ENCODE measurements around the gene TCP11L1. TPM values are rescaled to one million over a fixed set of nuclear protein-coding genes. Genes with fewer than 3 reads are reported as not detected.
"Not testable (repeated sequence)": the region's sequence is repeated elsewhere in the genome, so short reads cannot be mapped to it uniquely, and the experiment has no call there.

Gene TCP11L1
- total and polyA plus RNA-seq, 11 donors = 3.1 to 13.9 (median 8.0) TPM

DNA sequence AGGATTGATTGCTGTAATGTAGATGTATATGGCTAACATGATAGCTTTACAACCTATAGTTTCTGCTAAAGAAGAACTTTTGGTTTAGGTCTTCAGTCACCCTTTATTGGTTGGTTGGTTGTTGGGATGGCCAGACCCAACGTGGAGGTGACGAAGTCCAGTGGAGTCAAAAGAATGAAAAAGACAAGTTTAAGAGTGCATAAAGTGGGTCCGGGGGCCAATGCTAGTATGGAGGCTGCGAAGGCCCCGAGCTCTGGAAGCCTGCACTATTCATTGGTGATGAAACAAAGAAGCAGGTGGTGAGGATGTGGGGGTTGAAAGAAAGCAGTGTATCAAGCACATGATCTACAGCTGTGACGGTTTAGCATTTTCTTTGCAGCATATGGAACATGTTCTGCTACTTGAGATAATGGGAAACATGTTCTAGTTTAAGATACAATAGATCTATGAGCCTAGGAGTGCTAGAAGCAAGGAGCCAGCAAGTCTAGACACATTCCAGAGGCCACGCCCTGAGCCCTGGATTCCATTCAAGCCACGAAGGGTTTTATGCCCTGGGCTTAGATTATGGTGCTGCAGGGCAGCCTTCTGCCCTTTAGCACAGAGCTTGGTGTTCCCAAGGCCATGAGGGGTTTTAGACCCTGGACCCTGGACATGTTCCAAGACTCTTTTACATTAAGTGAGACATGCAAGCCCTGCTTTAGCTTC lies 6.3 kb downstream of the TCP11L1 start:
- DNase-seq = no peak
- peaks cover 0 to 53% (median 29%) of the 10 kb centered on the region in 9 donors for H3K36me3 ChIP-seq

DNA sequence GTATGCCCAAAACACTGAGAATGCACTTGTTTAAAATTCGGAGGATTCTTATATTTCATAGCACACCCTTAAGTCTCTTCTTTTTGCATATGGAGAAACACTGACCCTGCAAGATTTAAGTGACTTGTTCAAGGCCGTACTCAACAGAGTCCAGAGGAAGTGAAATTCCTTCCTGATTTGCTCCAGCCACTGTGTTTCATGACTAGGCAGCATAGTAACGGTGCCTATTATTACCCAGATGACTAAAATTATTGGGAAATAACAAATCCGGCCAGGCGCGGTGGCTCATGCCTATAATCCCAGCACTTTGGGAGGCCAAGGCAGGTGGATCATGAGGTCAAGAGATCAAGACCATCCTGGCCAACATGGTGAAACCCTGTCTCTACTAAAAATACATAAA lies 9.3 kb downstream of the TCP11L1 start:
- H3K36me3 ChIP-seq = peaks cover 0 to 57% (median 30%) of the 10 kb centered on the region in 9 donors
- DNase-seq; H3K9me3 ChIP-seq; H3K27me3 ChIP-seq; intact Hi-C loops (cut with DNase I); H3K4me3 ChIP-seq: not testable (repeated sequence)
- H3K27ac ChIP-seq = peak overlapping the region in 1 of 12 donors; percentile 42
- H3K4me1 ChIP-seq = peaks cover 0 to 15% (median 0%) of the 10 kb centered on the region in 12 donors
- peak in 3 of 4 donors; percentile 47 to 85 (median 78) for ATAC-seq
- WGBS, 4 donors = 75 to 84% (median 80%) methylated on average over 6 of the region's 6 CpGs

More for the DNA sequence above, 6.3 kb downstream of the TCP11L1 start:
- intact Hi-C loops (cut with DNase I) = no loop called here
- TF ChIP-seq POLR2A (IDR thresholded peaks at IDR 0.05) = no peak
- TF ChIP-seq, protein P1, sequence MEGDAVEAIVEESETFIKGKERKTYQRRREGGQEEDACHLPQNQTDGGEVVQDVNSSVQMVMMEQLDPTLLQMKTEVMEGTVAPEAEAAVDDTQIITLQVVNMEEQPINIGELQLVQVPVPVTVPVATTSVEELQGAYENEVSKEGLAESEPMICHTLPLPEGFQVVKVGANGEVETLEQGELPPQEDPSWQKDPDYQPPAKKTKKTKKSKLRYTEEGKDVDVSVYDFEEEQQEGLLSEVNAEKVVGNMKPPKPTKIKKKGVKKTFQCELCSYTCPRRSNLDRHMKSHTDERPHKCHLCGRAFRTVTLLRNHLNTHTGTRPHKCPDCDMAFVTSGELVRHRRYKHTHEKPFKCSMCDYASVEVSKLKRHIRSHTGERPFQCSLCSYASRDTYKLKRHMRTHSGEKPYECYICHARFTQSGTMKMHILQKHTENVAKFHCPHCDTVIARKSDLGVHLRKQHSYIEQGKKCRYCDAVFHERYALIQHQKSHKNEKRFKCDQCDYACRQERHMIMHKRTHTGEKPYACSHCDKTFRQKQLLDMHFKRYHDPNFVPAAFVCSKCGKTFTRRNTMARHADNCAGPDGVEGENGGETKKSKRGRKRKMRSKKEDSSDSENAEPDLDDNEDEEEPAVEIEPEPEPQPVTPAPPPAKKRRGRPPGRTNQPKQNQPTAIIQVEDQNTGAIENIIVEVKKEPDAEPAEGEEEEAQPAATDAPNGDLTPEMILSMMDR (IDR thresholded peaks at IDR 0.05) = no peak
- Histone ChIP-seq H3K4me3 (no peak overlapping the region), H3K4me1 (peaks cover 0 to 21% (median 5%) of the 10 kb centered on the region in 12 donors), H3K27ac (no peak overlapping the region), H3K9me3 (no peaks in the 10 kb centered on the region), H3K27me3 (no peaks in the 10 kb centered on the region)
- WGBS, 4 donors = 78 to 82% (median 81%) methylated on average over 8 of the region's 8 CpGs
- ATAC-seq = no peak

DNA sequence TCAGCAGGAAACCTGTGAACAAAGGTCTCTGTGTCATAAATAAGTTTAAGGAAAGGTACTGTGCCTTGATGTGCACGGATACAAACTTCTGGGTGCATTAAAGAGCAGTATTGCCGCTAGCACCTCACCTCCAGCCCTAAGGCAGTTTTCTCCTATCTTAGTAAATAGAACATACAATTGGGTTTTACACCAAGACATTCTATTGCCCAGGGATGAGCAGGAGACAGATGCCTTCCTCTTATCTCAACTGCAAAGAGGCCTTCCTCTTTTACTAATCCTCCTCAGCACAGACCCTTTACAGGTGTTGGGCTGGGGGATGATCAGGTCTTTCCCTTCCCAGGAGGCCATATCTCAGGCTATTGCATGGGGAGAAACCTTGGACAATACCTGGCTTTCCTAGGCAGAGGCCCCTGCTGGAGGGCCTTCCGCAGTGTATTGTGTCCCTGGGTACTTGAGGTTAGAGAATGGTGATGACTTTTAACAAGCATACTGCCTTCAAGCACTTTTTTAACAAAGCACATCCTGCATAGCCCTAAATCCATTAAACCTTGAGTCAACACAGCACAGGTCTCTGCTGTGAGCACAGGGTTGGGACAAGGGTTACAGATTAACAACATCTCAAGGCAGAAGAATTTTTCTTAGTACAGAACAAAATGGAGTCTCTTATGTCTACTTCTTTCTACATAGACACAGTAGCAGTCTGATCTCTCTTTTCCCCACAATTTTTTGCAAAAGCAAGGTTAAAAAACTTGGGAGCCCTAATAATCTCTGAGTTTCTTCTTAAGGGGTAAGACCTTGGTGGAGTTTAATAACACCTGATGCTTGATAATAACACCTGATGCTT lies 10.4 kb downstream of the TCP11L1 start:
- Histone ChIP-seq H3K4me1 (peaks cover 0 to 15% (median 0%) of the 10 kb centered on the region in 12 donors), H3K36me3 (peaks cover 0 to 57% (median 23%) of the 10 kb centered on the region in 9 donors)
- H3K9me3 ChIP-seq; ATAC-seq; H3K27ac ChIP-seq; H3K27me3 ChIP-seq; intact Hi-C loops (cut with DNase I); DNase-seq; H3K4me3 ChIP-seq: not testable (repeated sequence)
- 94 to 96% (median 95%) methylated on average over 3 of the region's 3 CpGs for WGBS, 4 donors

DNA sequence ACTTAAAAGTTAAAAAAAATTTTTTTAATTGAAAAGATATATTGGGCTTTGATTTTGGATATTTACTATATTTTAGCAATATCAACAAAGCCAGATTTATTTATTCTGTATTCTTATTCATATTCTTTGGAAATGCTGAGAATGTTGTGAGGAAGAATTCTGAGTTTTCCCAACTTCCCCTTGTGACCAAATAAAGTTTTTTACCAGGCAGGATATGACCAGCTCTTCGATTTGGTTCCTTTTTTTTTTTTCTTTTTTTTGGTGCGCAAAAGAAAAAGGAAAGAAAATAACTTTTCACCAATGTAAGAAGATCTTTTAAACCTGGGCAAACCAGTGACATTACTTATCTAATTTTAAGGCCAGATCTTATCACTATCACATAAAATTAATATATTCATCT lies 12.9 kb downstream of the TCP11L1 start:
- Histone ChIP-seq H3K4me3 (no peak overlapping the region), H3K36me3 (peaks cover 0 to 56% (median 21%) of the 10 kb centered on the region in 9 donors), H3K9me3 (no peaks in the 10 kb centered on the region), H3K27me3 (no peaks in the 10 kb centered on the region), H3K27ac (peak overlapping the region in 2 of 12 donors; percentile 17 to 81), H3K4me1 (peaks cover 0 to 15% (median 0%) of the 10 kb centered on the region in 12 donors)
- TF ChIP-seq, protein P1 (IDR thresholded peaks at IDR 0.05) = no peak
- no peak for TF ChIP-seq POLR2A (IDR thresholded peaks at IDR 0.05)
- no peak for DNase-seq
- intact Hi-C loops (cut with DNase I) = no loop called here
- 76 to 84% (median 80%) methylated on average over 2 of the region's 2 CpGs for WGBS, 4 donors
- no peak for ATAC-seq

DNA sequence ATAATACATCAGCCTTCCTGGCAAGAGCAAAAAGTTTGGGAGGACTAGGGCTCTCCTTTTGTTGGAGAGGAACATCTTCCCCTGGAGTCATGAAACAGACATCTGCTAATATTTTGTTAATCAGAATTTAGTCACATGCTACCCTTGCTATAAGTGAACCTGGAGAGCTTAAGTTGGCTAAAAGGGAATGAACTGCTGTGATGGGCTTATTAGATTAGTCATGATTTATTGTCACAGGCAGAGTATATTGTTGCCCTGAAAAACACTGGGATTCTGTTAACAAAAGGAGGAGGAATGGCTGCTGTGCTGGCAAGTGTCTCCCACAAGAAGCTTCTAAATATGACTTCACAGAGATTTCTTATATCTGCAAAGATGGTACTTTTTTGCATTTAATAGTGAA lies 16.0 kb downstream of the TCP11L1 start:
- Histone ChIP-seq H3K4me1 (no peaks in the 10 kb centered on the region), H3K36me3 (peaks cover 0 to 70% (median 53%) of the 10 kb centered on the region in 9 donors), H3K27ac (no peak overlapping the region), H3K4me3 (no peak overlapping the region), H3K27me3 (no peaks in the 10 kb centered on the region), H3K9me3 (no peaks in the 10 kb centered on the region)
- intact Hi-C loops (cut with DNase I) = loop anchor here in 1 of 10 donors (5.0 kb wide), 1 partner anchor 88 kb away; no protein-coding TSS in a partner anchor
- no peak for ATAC-seq
- TF ChIP-seq POLR2A (IDR thresholded peaks at IDR 0.05) = no peak
- TF ChIP-seq, protein P1 (IDR thresholded peaks at IDR 0.05) = no peak
- DNase-seq = no peak
